AG10803 (cell line): Measurements from ENCODE around the gene NEK7.

Experiments used
- DNase-seq: peaks from one replicate; pipeline ENCODE4 v3.0.0; 2010; ENCODE audit warnings: low read depth
- H3K4me3 ChIP-seq: 2 replicates; pipeline ENCODE4 v1.5.1; 2011; ENCODE audit warnings: mild to moderate bottlenecking, low read length, control low read depth
- CTCF ChIP-seq: conservative IDR thresholded peaks from 2 replicates; pipeline ENCODE4 v1.5.1; 2011; ENCODE audit warnings: mild to moderate bottlenecking, low read length, control low read depth, inconsistent platforms

The NEK7 gene

GRCh38 chr1:198254521-198254920 is 97.7 kb downstream of the NEK7 start:
- no peak for TF ChIP-seq CTCF
- DNase-seq, result no peak
- H3K4me3 ChIP-seq, result no peak overlapping the region

GRCh38 chr1:198254948-198255347 is 98.2 kb downstream of the NEK7 start:
- DNase-seq, result no peak
- no peak overlapping the region for H3K4me3 ChIP-seq
- TF ChIP-seq CTCF, result no peak

GRCh38 chr1:198255784-198256183 is 99.0 kb downstream of the NEK7 start:
- DNase-seq, result no peak
- no peak overlapping the region for H3K4me3 ChIP-seq
- TF ChIP-seq CTCF, result no peak

- no peak for TF ChIP-seq CTCF
- DNase-seq, result peak; percentile 84
- H3K4me3 ChIP-seq, result no peak overlapping the region
These were observed 101.7 kb downstream of the NEK7 start for GRCh38 chr1:198258491-198258890.

- no peak for TF ChIP-seq CTCF
- DNase-seq, result no peak
- H3K4me3 ChIP-seq, result no peak overlapping the region
These were observed 102.7 kb downstream of the NEK7 start for GRCh38 chr1:198259333-198260074.

- no peak overlapping the region for H3K4me3 ChIP-seq
- no peak for TF ChIP-seq CTCF
- DNase-seq, result no peak
These were observed 105.1 kb downstream of the NEK7 start for GRCh38 chr1:198261886-198262285.

- no peak for DNase-seq
- no peak overlapping the region for H3K4me3 ChIP-seq
- no peak for TF ChIP-seq CTCF
These were observed 106.4 kb downstream of the NEK7 start for GRCh38 chr1:198263186-198263585.
